Measurements from ENCODE around the gene MADD. TPM values are rescaled to one million over a fixed set of nuclear protein-coding genes. Genes with fewer than 3 reads are reported as not detected.

MADD gene
- total RNA-seq, 4 donors from 2014 or later, result 47.8 to 83.2 (median 72.9) TPM

- peaks cover 0 to 13% (median 1%) of the 10 kb centered on the region in 4 donors for H3K4me1 ChIP-seq
- no peak for TF ChIP-seq CTCF (IDR thresholded peaks at IDR 0.05)
- DNase-seq, result no peak
- peak overlapping the region in 3 of 4 donors; percentile 11 to 55 (median 40) for H3K4me3 ChIP-seq
- no peaks in the 10 kb centered on the region for H3K27me3 ChIP-seq
- no peaks in the 10 kb centered on the region for H3K9me3 ChIP-seq
- H3K36me3 ChIP-seq, result no peaks in the 10 kb centered on the region
- H3K27ac ChIP-seq, result peak overlapping the region in 2 of 4 donors; percentile 43 to 88
These were observed 106.2 kb downstream of the MADD start for GRCh38 chr11:47376107-47376524.

GRCh38 chr11:47376525-47377371 is 106.8 kb downstream of the MADD start:
- Histone ChIP-seq H3K27ac (peak overlapping the region; percentile 76 to 90 (median 83)), H3K9me3 (no peaks in the 10 kb centered on the region), H3K4me1 (peaks cover 0 to 13% (median 1%) of the 10 kb centered on the region in 4 donors), H3K4me3 (peak overlapping the region; percentile 40 to 55 (median 45)), H3K36me3 (no peaks in the 10 kb centered on the region), H3K27me3 (no peaks in the 10 kb centered on the region)
- DNase-seq, result peak; percentile 52 to 66 (median 55)
- TF ChIP-seq CTCF (IDR thresholded peaks at IDR 0.05) (no peak), POLR2A (IDR thresholded peaks at IDR 0.05) (no peak)

- peak overlapping the region; percentile 76 to 90 (median 83) for H3K27ac ChIP-seq
- peak in 1 of 3 donors; percentile 49 for DNase-seq
- peak overlapping the region; percentile 40 to 55 (median 45) for H3K4me3 ChIP-seq
- TF ChIP-seq POLR2A (IDR thresholded peaks at IDR 0.05), result no peak
- no peak for TF ChIP-seq CTCF (IDR thresholded peaks at IDR 0.05)
- H3K9me3 ChIP-seq, result no peaks in the 10 kb centered on the region
- H3K36me3 ChIP-seq, result no peaks in the 10 kb centered on the region
- no peaks in the 10 kb centered on the region for H3K27me3 ChIP-seq
- H3K4me1 ChIP-seq, result peaks cover 0 to 13% (median 1%) of the 10 kb centered on the region in 4 donors
These were observed 107.7 kb downstream of the MADD start for GRCh38 chr11:47377571-47378009.

GRCh38 chr11:47378010-47378835 is 108.3 kb downstream of the MADD start, which contains the start of gene SPI1:
Gene SPI1, minus strand, starts transcription at chr11:47378547. Its CDS starts 194 bp downstream, at chr11:47378353.
- DNase-seq, result peak; percentile 50 to 92 (median 89)
- no peaks in the 10 kb centered on the region for H3K27me3 ChIP-seq
- H3K27ac ChIP-seq, result peak within 1 kb of the TSS; percentile 76 to 90 (median 83)
- TF ChIP-seq CTCF (IDR thresholded peaks at IDR 0.05), result no peak
- TF ChIP-seq POLR2A (IDR thresholded peaks at IDR 0.05), result no peak
- H3K4me1 ChIP-seq, result peaks cover 0 to 13% (median 1%) of the 10 kb centered on the region in 4 donors
- no peaks in the 10 kb centered on the region for H3K36me3 ChIP-seq
- H3K9me3 ChIP-seq, result no peaks in the 10 kb centered on the region
- H3K4me3 ChIP-seq, result peak within 1 kb of the TSS; percentile 40 to 55 (median 45)

- Histone ChIP-seq H3K4me3 (peak overlapping the region in 1 of 4 donors; percentile 55), H3K9me3 (no peaks in the 10 kb centered on the region), H3K36me3 (no peaks in the 10 kb centered on the region), H3K27ac (peak overlapping the region; percentile 76 to 90 (median 83)), H3K27me3 (no peaks in the 10 kb centered on the region), H3K4me1 (peaks cover 0 to 13% (median 1%) of the 10 kb centered on the region in 4 donors)
- DNase-seq, result no peak
- TF ChIP-seq POLR2A (IDR thresholded peaks at IDR 0.05) (no peak), CTCF (IDR thresholded peaks at IDR 0.05) (no peak)
These were observed 108.9 kb downstream of the MADD start for GRCh38 chr11:47378836-47379170.
